DND-41 (cell line): ENCODE results near the gene HNRNPA1L2.

ENCODE experiments used
- EZH2 ChIP-seq: IDR thresholded peaks from 3 replicates; pipeline ENCODE4 v1.6.1; 2012; ENCODE audit warnings: borderline replicate concordance, low read depth, mild to moderate bottlenecking, moderate library complexity, low read length, inconsistent platforms; ENCODE audit not compliant: severe bottlenecking
- TF ChIP-seq, protein P1 (sequence below): IDR thresholded peaks from 2 replicates; pipeline ENCODE4 v1.5.1; 2012; ENCODE audit warnings: borderline replicate concordance, low read length, moderate library complexity, mild to moderate bottlenecking; ENCODE audit not compliant: poor library complexity, severe bottlenecking; ENCODE audit errors: extremely low read depth

DNA sequence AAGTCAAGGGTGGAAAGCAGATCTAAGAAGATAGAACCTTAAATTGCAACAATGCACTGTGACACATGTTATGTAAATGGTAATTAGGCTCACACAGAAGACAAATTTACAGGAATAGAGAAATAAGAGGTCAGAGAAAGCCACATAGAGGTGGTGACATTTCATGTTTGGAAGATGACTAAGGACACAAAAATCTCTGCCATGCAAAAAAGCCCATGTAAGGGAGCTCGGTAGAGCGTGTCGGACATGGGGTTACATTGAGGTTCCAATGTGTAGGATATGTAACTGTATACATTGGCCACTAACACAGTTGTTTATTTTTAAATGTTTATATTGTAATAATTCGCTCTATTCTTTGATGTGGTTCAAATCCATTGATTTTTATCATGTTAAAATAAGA, 44.1 kb downstream of the HNRNPA1L2 start:
- TF ChIP-seq, protein P1, sequence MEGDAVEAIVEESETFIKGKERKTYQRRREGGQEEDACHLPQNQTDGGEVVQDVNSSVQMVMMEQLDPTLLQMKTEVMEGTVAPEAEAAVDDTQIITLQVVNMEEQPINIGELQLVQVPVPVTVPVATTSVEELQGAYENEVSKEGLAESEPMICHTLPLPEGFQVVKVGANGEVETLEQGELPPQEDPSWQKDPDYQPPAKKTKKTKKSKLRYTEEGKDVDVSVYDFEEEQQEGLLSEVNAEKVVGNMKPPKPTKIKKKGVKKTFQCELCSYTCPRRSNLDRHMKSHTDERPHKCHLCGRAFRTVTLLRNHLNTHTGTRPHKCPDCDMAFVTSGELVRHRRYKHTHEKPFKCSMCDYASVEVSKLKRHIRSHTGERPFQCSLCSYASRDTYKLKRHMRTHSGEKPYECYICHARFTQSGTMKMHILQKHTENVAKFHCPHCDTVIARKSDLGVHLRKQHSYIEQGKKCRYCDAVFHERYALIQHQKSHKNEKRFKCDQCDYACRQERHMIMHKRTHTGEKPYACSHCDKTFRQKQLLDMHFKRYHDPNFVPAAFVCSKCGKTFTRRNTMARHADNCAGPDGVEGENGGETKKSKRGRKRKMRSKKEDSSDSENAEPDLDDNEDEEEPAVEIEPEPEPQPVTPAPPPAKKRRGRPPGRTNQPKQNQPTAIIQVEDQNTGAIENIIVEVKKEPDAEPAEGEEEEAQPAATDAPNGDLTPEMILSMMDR: no peak
- no peak for TF ChIP-seq EZH2
